ENCODE measurements around the gene XG.

DNA sequence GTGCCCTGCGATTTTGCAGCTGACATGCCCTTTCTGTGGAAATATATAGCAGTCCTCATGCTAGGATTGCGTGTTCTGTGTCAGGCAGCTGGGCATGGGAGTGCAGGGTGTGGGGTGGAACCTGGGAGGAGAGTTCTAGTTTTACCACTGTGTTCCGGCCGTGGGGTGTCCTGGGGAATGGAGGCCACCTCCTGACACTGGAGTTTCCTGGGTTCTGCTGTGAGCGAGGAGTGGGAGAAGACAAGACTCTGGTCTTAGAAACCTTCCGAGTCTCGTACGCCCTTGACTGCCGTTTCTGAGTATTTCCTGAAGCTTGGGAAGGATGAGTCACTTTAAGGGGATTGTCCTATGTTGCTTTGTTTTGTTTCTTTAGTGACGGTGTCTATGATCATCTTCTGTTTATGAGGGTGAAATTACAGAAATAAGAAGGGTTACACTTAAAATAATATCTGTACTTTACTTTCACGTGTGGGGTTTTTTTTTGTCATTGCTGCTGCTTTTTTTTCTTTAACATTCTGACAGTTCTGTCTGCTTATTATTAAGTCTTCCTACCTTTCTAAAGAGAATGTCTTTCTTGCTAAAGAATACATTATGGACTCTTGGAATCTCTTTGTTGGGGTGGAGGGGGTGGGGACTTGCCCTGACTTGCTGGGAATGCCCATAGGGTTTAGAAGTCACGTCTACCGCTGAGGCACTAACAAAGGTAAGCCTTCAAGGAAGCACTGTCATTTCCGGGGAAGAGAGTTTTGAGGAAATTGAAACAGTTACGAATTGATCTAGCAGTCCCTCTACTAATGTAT, 41.6 kb upstream of the XG start:
- TF ChIP-seq, protein P1, sequence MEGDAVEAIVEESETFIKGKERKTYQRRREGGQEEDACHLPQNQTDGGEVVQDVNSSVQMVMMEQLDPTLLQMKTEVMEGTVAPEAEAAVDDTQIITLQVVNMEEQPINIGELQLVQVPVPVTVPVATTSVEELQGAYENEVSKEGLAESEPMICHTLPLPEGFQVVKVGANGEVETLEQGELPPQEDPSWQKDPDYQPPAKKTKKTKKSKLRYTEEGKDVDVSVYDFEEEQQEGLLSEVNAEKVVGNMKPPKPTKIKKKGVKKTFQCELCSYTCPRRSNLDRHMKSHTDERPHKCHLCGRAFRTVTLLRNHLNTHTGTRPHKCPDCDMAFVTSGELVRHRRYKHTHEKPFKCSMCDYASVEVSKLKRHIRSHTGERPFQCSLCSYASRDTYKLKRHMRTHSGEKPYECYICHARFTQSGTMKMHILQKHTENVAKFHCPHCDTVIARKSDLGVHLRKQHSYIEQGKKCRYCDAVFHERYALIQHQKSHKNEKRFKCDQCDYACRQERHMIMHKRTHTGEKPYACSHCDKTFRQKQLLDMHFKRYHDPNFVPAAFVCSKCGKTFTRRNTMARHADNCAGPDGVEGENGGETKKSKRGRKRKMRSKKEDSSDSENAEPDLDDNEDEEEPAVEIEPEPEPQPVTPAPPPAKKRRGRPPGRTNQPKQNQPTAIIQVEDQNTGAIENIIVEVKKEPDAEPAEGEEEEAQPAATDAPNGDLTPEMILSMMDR (IDR thresholded peaks at IDR 0.05; ENCODE audit: low read length), result no peak
- TF ChIP-seq EZH2 (IDR thresholded peaks at IDR 0.05; ENCODE audit: borderline replicate concordance, low read length), result no peak

All from OCI-LY1 (cell line).